RWPE1 (cell line): Measurements from ENCODE around the gene ADGRL1.
"Not testable (repeated sequence)": the region's sequence is repeated elsewhere in the genome, so short reads cannot be mapped to it uniquely, and the experiment has no call there.

Experiments
- CTCF ChIA-PET: fragments of 350-600 bp; sonication (Branson Sonifier 250); formaldehyde crosslinking; extraction: SDS; loops from one replicate; lab custom pipeline; 2021; lab: Yijun Ruan, JAX
- POLR2A ChIA-PET: fragments of 400-600 bp; formaldehyde crosslinking; extraction: SDS; loops from one replicate; lab custom pipeline; 2020; ENCODE audit warnings: antibody characterized with exemption; ENCODE audit not compliant: low non-redundant PET; lab: Yijun Ruan, JAX
- DNase-seq: peaks from one replicate; pipeline ENCODE4 v3.0.0; 2012; ENCODE audit warnings: low spot score
- H3K27ac ChIP-seq: fragments of 450-650 bp; 2 replicates; pipeline ENCODE4 v1.5.1; 2017
- TF ChIP-seq, protein P1 (sequence below): fragments of 450-650 bp; conservative IDR thresholded peaks from 2 replicates; pipeline ENCODE4 v1.5.1; 2017; ENCODE audit warnings: low read depth, mild to moderate bottlenecking

The ADGRL1 gene

DNA sequence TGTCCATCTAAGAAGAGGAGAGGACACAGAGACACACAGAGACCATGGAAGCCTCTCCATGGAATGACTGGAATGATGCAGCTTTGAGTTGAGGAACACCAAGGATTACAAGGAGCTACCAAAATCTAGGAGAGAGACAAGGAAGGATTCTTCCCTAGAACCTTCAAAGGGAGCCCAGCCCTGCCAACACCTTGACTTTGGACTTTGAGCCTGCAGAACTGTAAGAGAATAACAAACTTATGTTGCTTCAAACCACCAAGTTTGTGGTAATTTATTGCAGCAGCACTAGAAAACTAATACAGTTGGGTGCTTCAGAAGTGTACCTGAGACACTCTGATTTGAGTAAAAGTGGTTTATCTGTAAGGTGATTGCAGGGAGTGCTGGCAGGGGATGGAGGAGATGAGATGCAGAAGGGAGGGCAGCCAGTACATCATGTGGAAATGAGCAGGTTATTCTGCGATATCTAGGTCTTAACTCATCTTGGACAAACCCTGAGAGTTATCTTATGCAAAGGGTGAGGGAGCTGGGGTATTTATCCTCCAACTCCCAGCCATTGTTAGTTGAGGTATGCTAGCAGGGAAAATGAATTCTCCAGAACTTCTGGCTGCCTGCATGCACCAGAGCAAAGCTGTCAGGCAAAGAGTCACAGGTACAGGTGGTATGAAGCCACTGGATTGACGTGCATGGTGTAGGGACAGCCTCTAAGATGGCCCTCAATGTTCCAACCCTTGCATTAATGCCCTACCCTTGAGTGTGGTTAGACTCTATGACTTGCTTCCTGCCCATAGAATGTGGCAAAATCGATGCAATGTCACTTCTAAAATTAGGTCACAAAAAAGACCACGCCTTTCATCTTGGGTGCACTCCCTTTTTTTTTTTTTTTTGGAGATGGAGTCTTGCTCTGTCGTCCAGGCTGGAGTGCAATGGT lies 31.3 kb upstream of the ADGRL1 start:
- no peak overlapping the region for H3K27ac ChIP-seq
- TF ChIP-seq, protein P1, sequence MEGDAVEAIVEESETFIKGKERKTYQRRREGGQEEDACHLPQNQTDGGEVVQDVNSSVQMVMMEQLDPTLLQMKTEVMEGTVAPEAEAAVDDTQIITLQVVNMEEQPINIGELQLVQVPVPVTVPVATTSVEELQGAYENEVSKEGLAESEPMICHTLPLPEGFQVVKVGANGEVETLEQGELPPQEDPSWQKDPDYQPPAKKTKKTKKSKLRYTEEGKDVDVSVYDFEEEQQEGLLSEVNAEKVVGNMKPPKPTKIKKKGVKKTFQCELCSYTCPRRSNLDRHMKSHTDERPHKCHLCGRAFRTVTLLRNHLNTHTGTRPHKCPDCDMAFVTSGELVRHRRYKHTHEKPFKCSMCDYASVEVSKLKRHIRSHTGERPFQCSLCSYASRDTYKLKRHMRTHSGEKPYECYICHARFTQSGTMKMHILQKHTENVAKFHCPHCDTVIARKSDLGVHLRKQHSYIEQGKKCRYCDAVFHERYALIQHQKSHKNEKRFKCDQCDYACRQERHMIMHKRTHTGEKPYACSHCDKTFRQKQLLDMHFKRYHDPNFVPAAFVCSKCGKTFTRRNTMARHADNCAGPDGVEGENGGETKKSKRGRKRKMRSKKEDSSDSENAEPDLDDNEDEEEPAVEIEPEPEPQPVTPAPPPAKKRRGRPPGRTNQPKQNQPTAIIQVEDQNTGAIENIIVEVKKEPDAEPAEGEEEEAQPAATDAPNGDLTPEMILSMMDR, result no peak
- POLR2A ChIA-PET, result no interaction called here
- CTCF ChIA-PET, result no interaction called here
- DNase-seq, result no peak

DNA sequence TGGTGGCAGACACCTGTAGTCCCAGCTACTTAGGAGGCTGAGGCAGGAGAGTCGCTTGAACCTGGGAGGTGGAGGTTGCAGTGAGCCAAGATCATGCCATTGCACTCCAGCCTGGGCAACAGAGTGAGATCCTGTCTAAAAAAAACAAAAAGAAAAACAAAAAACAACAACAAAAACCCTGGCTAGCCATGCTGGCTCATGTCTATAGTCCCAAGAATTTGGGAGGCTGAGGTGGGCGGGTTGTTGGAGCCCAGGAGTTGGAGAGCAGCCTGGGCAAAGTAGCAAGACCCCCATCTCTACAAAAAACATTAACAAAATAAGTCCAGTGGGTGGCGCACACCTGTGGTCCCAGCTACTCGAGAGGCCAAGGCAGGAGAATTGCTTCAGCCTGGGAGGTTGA lies 27.0 kb upstream of the ADGRL1 start:
- DNase-seq, POLR2A ChIA-PET, H3K27ac ChIP-seq: not testable (repeated sequence)
- CTCF ChIA-PET, result interaction anchor here (0.6 kb wide), 1 partner anchor 16 kb away, joined by 4 read pairs; no protein-coding TSS in a partner anchor

- H3K27ac ChIP-seq, POLR2A ChIA-PET, CTCF ChIA-PET, DNase-seq: not testable (repeated sequence)
Measured at GRCh38 chr19:14228446-14229071, 22.6 kb upstream of the ADGRL1 start.

DNA sequence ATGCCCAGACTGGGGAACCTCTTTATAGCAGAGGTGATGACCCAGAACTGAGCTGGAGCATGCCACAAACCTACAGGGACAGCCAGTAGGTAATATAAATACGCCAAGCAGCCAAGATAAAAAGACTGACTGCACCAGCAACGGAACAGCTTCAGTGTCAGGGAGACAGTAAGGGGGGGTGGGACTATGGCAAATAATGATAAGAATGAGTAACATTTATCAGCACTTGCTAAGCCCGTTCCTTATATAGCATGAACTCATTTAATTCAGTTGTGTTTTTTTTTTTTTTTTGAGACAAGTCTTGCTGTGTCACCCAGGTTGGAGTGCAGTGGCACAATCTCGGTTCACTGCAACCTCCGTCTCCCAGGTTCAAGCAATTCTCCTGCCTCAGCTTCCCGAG lies 20.5 kb upstream of the ADGRL1 start:
- DNase-seq, H3K27ac ChIP-seq, POLR2A ChIA-PET: not testable (repeated sequence)
- CTCF ChIA-PET, result interaction anchor here (0.6 kb wide), 1 partner anchor 116 kb away, joined by 3 read pairs; no protein-coding TSS in a partner anchor

DNA sequence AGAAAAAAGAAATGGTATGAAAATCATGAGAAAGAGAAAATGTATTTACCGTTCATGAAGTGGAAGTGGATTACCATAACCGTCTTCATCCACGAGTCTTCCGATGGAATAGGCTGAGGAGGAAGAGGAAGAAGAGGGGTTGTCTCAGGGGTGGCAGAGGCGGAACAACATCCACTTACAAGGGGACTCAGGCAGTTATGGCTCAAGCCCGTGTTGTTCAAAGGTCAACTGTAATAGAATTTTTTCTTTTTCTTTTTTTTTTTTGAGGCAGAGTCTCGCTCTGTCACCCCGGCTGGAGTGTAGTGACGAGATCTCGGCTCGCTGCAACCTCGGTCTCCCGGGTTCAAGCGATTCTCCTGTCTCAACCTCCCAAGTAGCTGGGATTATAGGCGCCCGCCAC lies 16.9 kb upstream of the ADGRL1 start:
- TF ChIP-seq, protein P1, result no peak
- DNase-seq, result no peak
- ChIA-PET POLR2A (no interaction called here), CTCF (interaction anchor here (0.5 kb wide), 1 partner anchor 813 kb away, joined by 8 read pairs; no protein-coding TSS in a partner anchor)
- no peak overlapping the region for H3K27ac ChIP-seq

DNA sequence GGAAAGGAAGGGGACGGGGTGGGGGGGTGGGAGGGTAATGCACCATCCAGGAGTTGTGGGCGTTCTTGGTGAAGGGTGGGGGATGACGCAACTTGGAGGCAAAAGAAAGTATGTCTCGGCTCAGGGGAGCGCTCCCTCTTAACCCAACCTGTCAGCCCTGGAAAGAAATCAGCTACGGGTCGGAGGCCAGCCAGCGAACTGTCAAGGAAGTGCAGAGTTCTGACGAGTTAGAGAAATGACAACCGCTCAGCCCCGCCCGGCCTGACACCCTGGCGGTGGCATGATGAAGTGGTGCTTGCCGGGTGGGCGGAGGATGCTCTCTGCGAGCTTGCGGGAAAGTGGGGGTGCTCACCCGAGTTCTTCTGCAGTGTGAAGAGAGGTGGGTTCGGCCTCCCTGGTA lies 15.4 kb upstream of the ADGRL1 start:
- POLR2A ChIA-PET, H3K27ac ChIP-seq, DNase-seq: not testable (repeated sequence)
- CTCF ChIA-PET, result interaction anchor here (0.6 kb wide), 1 partner anchor 186 kb away, joined by 3 read pairs; no protein-coding TSS in a partner anchor

DNA sequence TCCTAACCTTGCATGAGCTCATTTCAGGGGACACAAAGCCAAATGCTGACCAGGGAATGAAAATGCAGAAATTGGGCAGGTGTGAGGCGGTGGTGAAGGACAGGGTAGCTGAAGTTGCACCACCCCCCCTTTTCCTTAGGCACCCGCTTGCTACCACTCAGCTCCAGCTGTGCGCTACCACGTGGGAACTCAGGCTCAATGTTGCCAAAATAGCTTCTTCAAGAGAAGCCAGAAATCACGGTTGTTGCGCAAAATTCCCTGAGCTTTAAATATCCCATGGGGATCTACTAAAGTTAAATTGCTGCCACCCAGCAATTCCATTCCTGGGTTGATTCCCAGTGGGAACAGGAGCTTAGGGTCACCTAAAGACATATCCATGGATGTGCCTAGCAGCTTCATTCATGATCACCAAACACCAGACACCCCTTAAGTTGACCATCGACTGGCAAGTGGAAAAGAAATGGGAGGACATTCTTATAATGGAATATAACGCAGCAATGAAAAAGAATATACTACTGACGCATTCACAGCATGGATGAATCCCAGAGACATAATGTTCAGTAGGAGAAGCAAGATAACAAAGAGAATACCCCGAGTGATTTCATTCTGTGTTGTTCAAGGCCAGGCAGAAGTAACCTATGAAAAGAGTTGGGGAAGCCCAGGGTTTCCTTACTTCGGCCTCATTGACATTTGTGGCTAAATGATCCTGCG lies 12.8 kb upstream of the ADGRL1 start:
- ChIA-PET POLR2A (no interaction called here), CTCF (interaction anchor here (0.6 to 1.1 kb wide), 3 partner anchors 42 to 422 kb away, joined by 3 to 4 read pairs (median 3); no protein-coding TSS in a partner anchor)
- H3K27ac ChIP-seq, result no peak overlapping the region
- DNase-seq, result no peak
- TF ChIP-seq, protein P1, result no peak

DNA sequence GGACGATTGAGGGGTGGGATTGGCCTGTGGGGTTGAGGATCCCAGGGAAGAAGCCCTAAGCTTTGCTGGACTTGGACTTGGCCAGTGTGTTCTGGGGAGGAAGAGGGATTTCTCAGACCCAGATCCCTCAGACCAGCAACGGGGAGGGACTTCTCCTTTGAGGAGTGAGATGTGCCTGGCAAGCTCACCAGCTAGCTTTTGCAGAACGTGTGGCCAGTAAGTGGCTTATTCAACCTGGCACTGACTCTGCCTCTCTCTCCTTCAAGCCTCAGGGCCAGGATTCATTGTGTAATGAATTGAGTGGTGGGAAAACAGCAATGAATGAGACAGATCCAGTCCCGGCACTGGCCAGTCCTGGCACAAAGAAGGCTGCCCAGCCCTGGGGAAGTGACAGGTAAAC lies 11.9 kb upstream of the ADGRL1 start:
- DNase-seq, POLR2A ChIA-PET, H3K27ac ChIP-seq: not testable (repeated sequence)
- CTCF ChIA-PET, result interaction anchor here (0.6 to 1.7 kb wide), 6 partner anchors 50 to 690 kb away, joined by 3 to 5 read pairs (median 3); no protein-coding TSS in a partner anchor
